ENCODE measurements around the gene RNF125.

DNA sequence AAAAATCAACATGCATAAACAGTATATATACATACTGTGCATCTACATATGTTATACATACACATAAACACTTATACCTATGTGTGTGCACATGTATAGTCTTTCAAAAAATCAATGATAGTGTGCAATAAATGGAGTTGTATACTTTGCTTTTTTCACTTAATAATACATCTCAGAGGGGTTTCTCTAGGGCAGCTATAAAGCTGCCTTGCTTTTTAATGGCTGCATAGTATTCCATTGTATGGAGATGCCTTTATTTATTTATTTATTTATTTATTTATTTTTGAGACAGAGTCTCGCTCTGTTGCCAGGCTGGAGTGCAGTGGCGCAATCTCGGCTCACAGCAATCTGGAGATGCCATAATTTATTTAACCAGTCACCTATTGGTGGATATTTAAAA, 7.4 kb upstream of the RNF125 start:
- TF ChIP-seq CTCF (IDR thresholded peaks at IDR 0.05; ENCODE audit: borderline replicate concordance, extremely low read depth, low read length, poor library complexity, severe bottlenecking): no peak
- TF ChIP-seq EZH2 (IDR thresholded peaks at IDR 0.05; ENCODE audit: borderline replicate concordance, low read depth, low read length, severe bottlenecking): no peak
